H1 (cell line): Measurements from ENCODE around the gene MAGI3. TPM values are rescaled to one million over a fixed set of nuclear protein-coding genes. Genes with fewer than 3 reads are reported as not detected.

Experiments used
- CBX5 ChIP-seq: fragments of 300-800, 300-1000 bp; sonication (generic); IDR thresholded peaks from 2 replicates; pipeline ENCODE4 v1.7.1; 2016; ENCODE audit warnings: antibody characterized with exemption, low read length, low read depth
- CHD2 ChIP-seq: IDR thresholded peaks from 2 replicates; pipeline ENCODE4 v1.6.1; 2012; ENCODE audit warnings: low read length, improper control_type of control experiment
- EZH2 ChIP-seq: fragments of 200-600 bp; sonication (generic); IDR thresholded peaks from 2 replicates; pipeline ENCODE4 v1.7.1; 2012; ENCODE audit warnings: low read depth, mild to moderate bottlenecking, moderate library complexity, low read length, inconsistent platforms; ENCODE audit not compliant: severe bottlenecking
- JUN ChIP-seq: IDR thresholded peaks from 2 replicates; pipeline ENCODE4 v1.6.1; 2011; ENCODE audit warnings: low read depth, mild to moderate bottlenecking, improper control_type of control experiment, low read length
- JUND ChIP-seq: IDR thresholded peaks from 2 replicates; pipeline ENCODE4 v1.6.1; 2011; ENCODE audit warnings: mild to moderate bottlenecking, improper control_type of control experiment, low read length
- KDM5A ChIP-seq: fragments of 200-600 bp; IDR thresholded peaks from 2 replicates; pipeline ENCODE4 v1.7.1; 2012; ENCODE audit warnings: mild to moderate bottlenecking, low read length, inconsistent platforms, mixed read lengths
- NANOG ChIP-seq: IDR thresholded peaks from 2 replicates; pipeline ENCODE4 v1.6.1; 2011; ENCODE audit warnings: low read length, low read depth, mild to moderate bottlenecking, inconsistent platforms; ENCODE audit not compliant: insufficient read depth, poor library complexity, severe bottlenecking
- POLR2A ChIP-seq, 2 experiments: IDR thresholded peaks; 1 replicate in 1 of 2; 2 replicates in 1 of 2; pipeline ENCODE4 v1.6.1; 2011; ENCODE audit warnings: low read depth in 2 of 2, low read length in 2 of 2, mild to moderate bottlenecking in 2 of 2; ENCODE audit errors: control extremely low read depth in 1 of 2
- POLR2AphosphoS5 ChIP-seq: IDR thresholded peaks from 2 replicates; pipeline ENCODE4 v1.6.1; 2011; ENCODE audit warnings: low read depth, low read length
- POU5F1 ChIP-seq: IDR thresholded peaks from 2 replicates; pipeline ENCODE4 v1.6.1; 2011; ENCODE audit warnings: low read depth, mild to moderate bottlenecking, low read length, moderate library complexity
- RAD21 ChIP-seq, 2 experiments: IDR thresholded peaks in 1 of 2; conservative IDR thresholded peaks in 1 of 2; 2 replicates each; pipeline ENCODE4 v1.6.1; 2011; ENCODE audit warnings: low read depth in 2 of 2, low read length in 2 of 2, improper control_type of control experiment in 1 of 2, inconsistent platforms in 1 of 2, mild to moderate bottlenecking in 1 of 2, moderate library complexity in 1 of 2
- RXRA ChIP-seq: IDR thresholded peaks from 2 replicates; pipeline ENCODE4 v1.6.1; 2011; ENCODE audit warnings: low read depth, mild to moderate bottlenecking, low read length, moderate library complexity; ENCODE audit not compliant: insufficient read depth
- SP1 ChIP-seq: IDR thresholded peaks from 2 replicates; pipeline ENCODE4 v1.6.1; 2011; ENCODE audit warnings: low read depth, low read length
- ZNF274 ChIP-seq: IDR thresholded peaks from 2 replicates; pipeline ENCODE4 v1.7.0; 2012; ENCODE audit warnings: low read length, borderline replicate concordance; ENCODE audit errors: extremely low read depth
- polyA plus RNA-seq, 7 experiments: library from polyadenylated mRNA; depleted of rRNA in 3 of 7; stranded (reverse) in 5 of 7; unstranded in 2 of 7; fragments of >200 nt in 5 of 7; fragments of 200-250 nt in 2 of 7; gene quantifications; 1 replicate in 5 of 7; 2 replicates in 1 of 7; 4 replicates in 1 of 7; pipeline versions ENCODE4 v1.2.1 to v1.2.3, GENCODE V29; 2011 to 2013; ENCODE audit warnings: missing spikeins in 2 of 7, mixed read lengths in 2 of 7
- total RNA-seq: library from RNA; stranded (reverse); fragmentation: NEBNext Ultra II Directional; extraction: Animal tissue kit (Norgen Biotek cat#: 25700); gene quantifications from 2 replicates; pipeline ENCODE4 v1.2.1, GENCODE V29; 2021
- TF ChIP-seq, protein P1 (sequence below): IDR thresholded peaks from 2 replicates; pipeline ENCODE4 v1.6.1; 2012; ENCODE audit warnings: low read length, inconsistent platforms
- TF ChIP-seq, protein P2 (sequence below): IDR thresholded peaks from 2 replicates; pipeline ENCODE4 v1.6.1; 2011; ENCODE audit warnings: low read depth, mild to moderate bottlenecking, low read length; ENCODE audit not compliant: insufficient read depth
- TF ChIP-seq, protein P3 (sequence below): IDR thresholded peaks from 2 replicates; pipeline ENCODE4 v1.6.1; 2011; ENCODE audit warnings: low read length, improper control_type of control experiment

Gene MAGI3
- total and polyA plus RNA-seq, 2 of the 8 experiments (the other 6 are each of a cell fraction or from before 2014, with no cell fraction given), result 2.3 to 7.8 TPM

- TF ChIP-seq JUND (no peak), RXRA (no peak), POU5F1 (no peak), CHD2 (no peak), CBX5 (no peak), RAD21 (IDR thresholded peaks at IDR 0.05 in 1 of 2, conservative IDR thresholded peaks at IDR 0.05 in 1 of 2; ENCODE audit: low read depth in 2 of 2, low read length in 2 of 2) (no peak), JUN (no peak), NANOG (no peak), KDM5A (no peak), POLR2AphosphoS5 (no peak), EZH2 (no peak), SP1 (no peak), ZNF274 (no peak), POLR2A (IDR thresholded peaks at IDR 0.05; ENCODE audit: control extremely low read depth in 1 of 2, low read depth in 2 of 2, low read length in 2 of 2) (no peak)
- TF ChIP-seq, protein P1, sequence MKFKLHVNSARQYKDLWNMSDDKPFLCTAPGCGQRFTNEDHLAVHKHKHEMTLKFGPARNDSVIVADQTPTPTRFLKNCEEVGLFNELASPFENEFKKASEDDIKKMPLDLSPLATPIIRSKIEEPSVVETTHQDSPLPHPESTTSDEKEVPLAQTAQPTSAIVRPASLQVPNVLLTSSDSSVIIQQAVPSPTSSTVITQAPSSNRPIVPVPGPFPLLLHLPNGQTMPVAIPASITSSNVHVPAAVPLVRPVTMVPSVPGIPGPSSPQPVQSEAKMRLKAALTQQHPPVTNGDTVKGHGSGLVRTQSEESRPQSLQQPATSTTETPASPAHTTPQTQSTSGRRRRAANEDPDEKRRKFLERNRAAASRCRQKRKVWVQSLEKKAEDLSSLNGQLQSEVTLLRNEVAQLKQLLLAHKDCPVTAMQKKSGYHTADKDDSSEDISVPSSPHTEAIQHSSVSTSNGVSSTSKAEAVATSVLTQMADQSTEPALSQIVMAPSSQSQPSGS, result no peak
- TF ChIP-seq, protein P2, sequence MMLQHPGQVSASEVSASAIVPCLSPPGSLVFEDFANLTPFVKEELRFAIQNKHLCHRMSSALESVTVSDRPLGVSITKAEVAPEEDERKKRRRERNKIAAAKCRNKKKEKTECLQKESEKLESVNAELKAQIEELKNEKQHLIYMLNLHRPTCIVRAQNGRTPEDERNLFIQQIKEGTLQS, result no peak
- TF ChIP-seq, protein P3, sequence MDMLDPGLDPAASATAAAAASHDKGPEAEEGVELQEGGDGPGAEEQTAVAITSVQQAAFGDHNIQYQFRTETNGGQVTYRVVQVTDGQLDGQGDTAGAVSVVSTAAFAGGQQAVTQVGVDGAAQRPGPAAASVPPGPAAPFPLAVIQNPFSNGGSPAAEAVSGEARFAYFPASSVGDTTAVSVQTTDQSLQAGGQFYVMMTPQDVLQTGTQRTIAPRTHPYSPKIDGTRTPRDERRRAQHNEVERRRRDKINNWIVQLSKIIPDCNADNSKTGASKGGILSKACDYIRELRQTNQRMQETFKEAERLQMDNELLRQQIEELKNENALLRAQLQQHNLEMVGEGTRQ, result no peak
These were observed 127.7 kb downstream of the MAGI3 start (continued) for GRCh38 chr1:113517983-113518382.
